Spleen (tissue), 7 donors: ENCODE data around the gene TIGAR.

Source experiments
- POLR2A ChIP-seq, 3 donors: fragments of 450-650 bp; IDR thresholded peaks; one replicate each; pipeline ENCODE4 v1.5.1; 2017; ENCODE audit warnings: antibody characterized with exemption in 3 of 3, mild to moderate bottlenecking in 1 of 3
- TF ChIP-seq, protein P1 (sequence below), 11 experiments: fragments of 200-600 bp in 7 of 11; fragments of 450-650 bp in 4 of 11; sonication (generic) in 4 of 11; IDR thresholded peaks in 8 of 11; conservative IDR thresholded peaks in 3 of 11; 1 replicate in 7 of 11; 2 replicates in 4 of 11; pipeline versions ENCODE4 v1.4.0 to v1.8.0; 2016 to 2021; ENCODE audit warnings: antibody characterized with exemption in 11 of 11, inconsistent platforms in 4 of 11, mild to moderate bottlenecking in 1 of 11
- donor health status: DM: no; HTN: no; CAD: no; lungs with moderate emphysema.
- donor health status: DM: no; HTN: no; CAD: no.
- donor health status: DM: no; HTN: no; CAD: no.

GRCh38 chr12:4402996-4403395, 82.0 kb downstream of the TIGAR start:
- TF ChIP-seq, protein P1, sequence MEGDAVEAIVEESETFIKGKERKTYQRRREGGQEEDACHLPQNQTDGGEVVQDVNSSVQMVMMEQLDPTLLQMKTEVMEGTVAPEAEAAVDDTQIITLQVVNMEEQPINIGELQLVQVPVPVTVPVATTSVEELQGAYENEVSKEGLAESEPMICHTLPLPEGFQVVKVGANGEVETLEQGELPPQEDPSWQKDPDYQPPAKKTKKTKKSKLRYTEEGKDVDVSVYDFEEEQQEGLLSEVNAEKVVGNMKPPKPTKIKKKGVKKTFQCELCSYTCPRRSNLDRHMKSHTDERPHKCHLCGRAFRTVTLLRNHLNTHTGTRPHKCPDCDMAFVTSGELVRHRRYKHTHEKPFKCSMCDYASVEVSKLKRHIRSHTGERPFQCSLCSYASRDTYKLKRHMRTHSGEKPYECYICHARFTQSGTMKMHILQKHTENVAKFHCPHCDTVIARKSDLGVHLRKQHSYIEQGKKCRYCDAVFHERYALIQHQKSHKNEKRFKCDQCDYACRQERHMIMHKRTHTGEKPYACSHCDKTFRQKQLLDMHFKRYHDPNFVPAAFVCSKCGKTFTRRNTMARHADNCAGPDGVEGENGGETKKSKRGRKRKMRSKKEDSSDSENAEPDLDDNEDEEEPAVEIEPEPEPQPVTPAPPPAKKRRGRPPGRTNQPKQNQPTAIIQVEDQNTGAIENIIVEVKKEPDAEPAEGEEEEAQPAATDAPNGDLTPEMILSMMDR (IDR thresholded peaks at IDR 0.05 in 8 of 11, conservative IDR thresholded peaks at IDR 0.05 in 3 of 11), result no peak
- no peak for TF ChIP-seq POLR2A (IDR thresholded peaks at IDR 0.05)
